Medulla oblongata (tissue), 1 donor: Measurements from ENCODE around the gene NUDT16L1.
A peak's percentile ranks its signal among the peaks of the same experiment; 100 is the strongest.

Source experiments
- DNase-seq: peaks from one replicate; pipeline ENCODE4 v3.0.0-alpha.2; 2015; ENCODE audit errors: extremely low spot score

The NUDT16L1 gene

GRCh38 chr16:4663777-4664465, 29.4 kb upstream of the NUDT16L1 start:
- DNase-seq: peak; percentile 93

GRCh38 chr16:4664538-4665418, 28.6 kb upstream of the NUDT16L1 start:
- DNase-seq: no peak

GRCh38 chr16:4666537-4667202, 26.7 kb upstream of the NUDT16L1 start:
- no peak for DNase-seq

GRCh38 chr16:4667203-4667963, 26.0 kb upstream of the NUDT16L1 start:
- DNase-seq: no peak

- DNase-seq: no peak
Measured at GRCh38 chr16:4668313-4668960, 24.9 kb upstream of the NUDT16L1 start.

GRCh38 chr16:4673387-4674046, 19.8 kb upstream of the NUDT16L1 start:
- peak; percentile 72 for DNase-seq

GRCh38 chr16:4674926-4675530, 18.3 kb upstream of the NUDT16L1 start:
- DNase-seq: no peak

GRCh38 chr16:4675864-4676786, 17.2 kb upstream of the NUDT16L1 start:
- DNase-seq: no peak

GRCh38 chr16:4676831-4677230, 16.5 kb upstream of the NUDT16L1 start:
- DNase-seq: no peak

- DNase-seq: peak; percentile 74
Measured at GRCh38 chr16:4677390-4677789, 16.0 kb upstream of the NUDT16L1 start.

- no peak for DNase-seq
Measured at GRCh38 chr16:4677994-4678393, 15.4 kb upstream of the NUDT16L1 start.

GRCh38 chr16:4678596-4678995, 14.8 kb upstream of the NUDT16L1 start:
- no peak for DNase-seq

- DNase-seq: no peak
Measured at GRCh38 chr16:4679156-4679849, 14.1 kb upstream of the NUDT16L1 start.

- DNase-seq: no peak
Measured at GRCh38 chr16:4679850-4680636, 13.3 kb upstream of the NUDT16L1 start.

GRCh38 chr16:4680673-4681470, 12.5 kb upstream of the NUDT16L1 start:
- no peak for DNase-seq

- DNase-seq: no peak
Measured at GRCh38 chr16:4681471-4682083, 11.8 kb upstream of the NUDT16L1 start.
